Measurements from ENCODE around the gene PPP1R12A.

DNA sequence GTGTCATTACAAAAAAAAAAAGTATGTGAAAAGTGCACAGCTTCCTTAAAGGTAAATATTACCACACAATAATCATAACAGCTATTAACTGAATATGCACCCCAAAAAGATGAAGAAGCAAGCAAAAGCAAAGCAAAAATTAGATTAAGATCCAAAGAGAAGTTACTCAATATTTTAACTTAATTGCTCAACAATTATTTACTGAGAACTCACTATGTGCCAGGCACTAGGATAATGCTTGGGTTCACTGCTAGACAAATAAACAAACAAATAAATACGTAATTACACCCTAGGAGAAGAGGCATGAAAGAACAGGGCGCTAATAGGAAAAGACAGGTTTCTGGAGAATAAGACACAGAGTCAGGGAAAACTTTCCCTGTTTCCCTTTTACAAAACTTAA lies 33.4 kb downstream of the PPP1R12A start:
- TF ChIP-seq SUZ12 (IDR thresholded peaks at IDR 0.05; ENCODE audit: extremely low read depth, insufficient read depth, insufficient read length) (no peak), ZNF274 (IDR thresholded peaks at IDR 0.05; ENCODE audit: low read depth, low read length) (no peak)

Measured in NT2/D1 (cell line).